DND-41 (cell line): ENCODE data around the gene ZNF106.

ENCODE experiments used
- ATAC-seq: fragments of 200-7000 bp; cut with Tn5 transposase; 3 replicates; pipeline ENCODE4 v1.9.1; 2021; ENCODE audit warnings: low read depth; ENCODE audit not compliant: insufficient read depth
- DNase-seq: peaks from one replicate; pipeline ENCODE4 v3.0.0-alpha.2; 2020
- H2AFZ ChIP-seq: 2 replicates; pipeline ENCODE4 v1.6.0; 2012; ENCODE audit warnings: low read depth, low read length
- H3K27ac ChIP-seq: 2 replicates; pipeline ENCODE4 v1.5.1; 2012; ENCODE audit warnings: low read length, inconsistent platforms
- H3K27me3 ChIP-seq: fragments of 200-600 bp; sonication (generic); 2 replicates; pipeline ENCODE4 v1.6.0; 2012; ENCODE audit warnings: low read length, mild to moderate bottlenecking, inconsistent platforms; ENCODE audit not compliant: insufficient read depth, poor library complexity
- H3K36me3 ChIP-seq: 2 replicates; pipeline ENCODE4 v1.5.1; 2012; ENCODE audit warnings: low read length, inconsistent platforms; ENCODE audit not compliant: insufficient read depth
- H3K4me1 ChIP-seq: 2 replicates; pipeline ENCODE4 v1.5.1; 2012; ENCODE audit warnings: mild to moderate bottlenecking, low read length; ENCODE audit not compliant: insufficient read depth
- H3K4me2 ChIP-seq: 2 replicates; pipeline ENCODE4 v1.6.0; 2012; ENCODE audit warnings: mild to moderate bottlenecking, moderate library complexity, low read length, inconsistent platforms; ENCODE audit not compliant: insufficient read depth
- H3K4me3 ChIP-seq, 2 experiments: fragments of 200-600 bp in 1 of 2; shearing (Covaris generic) in 1 of 2; 2 replicates each; pipeline ENCODE4 v1.5.1; 2012 to 2016; ENCODE audit warnings: inconsistent platforms in 2 of 2, low read length in 2 of 2, mild to moderate bottlenecking in 2 of 2, low read depth in 1 of 2, moderate library complexity in 1 of 2
- H3K79me2 ChIP-seq: 2 replicates; pipeline ENCODE4 v1.6.0; 2012; ENCODE audit warnings: low read length, inconsistent platforms; ENCODE audit not compliant: insufficient read depth
- H3K9ac ChIP-seq: 2 replicates; pipeline ENCODE4 v1.6.0; 2012; ENCODE audit warnings: low read depth, mild to moderate bottlenecking, inconsistent platforms, low read length, moderate library complexity
- H3K9me3 ChIP-seq: 2 replicates; pipeline ENCODE4 v1.5.1; 2012; ENCODE audit warnings: low read length, moderate library complexity, mild to moderate bottlenecking, inconsistent platforms; ENCODE audit not compliant: insufficient read depth, severe bottlenecking
- H4K20me1 ChIP-seq: 2 replicates; pipeline ENCODE4 v1.6.0; 2012; ENCODE audit warnings: low read length; ENCODE audit not compliant: insufficient read depth
- EZH2 ChIP-seq: IDR thresholded peaks from 3 replicates; pipeline ENCODE4 v1.6.1; 2012; ENCODE audit warnings: borderline replicate concordance, low read depth, mild to moderate bottlenecking, moderate library complexity, low read length, inconsistent platforms; ENCODE audit not compliant: severe bottlenecking
- TF ChIP-seq, protein P1 (sequence below): IDR thresholded peaks from 2 replicates; pipeline ENCODE4 v1.5.1; 2012; ENCODE audit warnings: borderline replicate concordance, low read length, moderate library complexity, mild to moderate bottlenecking; ENCODE audit not compliant: poor library complexity, severe bottlenecking; ENCODE audit errors: extremely low read depth

Gene ZNF106

GRCh38 chr15:42378011-42378410 is 112.9 kb downstream of the ZNF106 start:
- no peak overlapping the region for H3K4me3 ChIP-seq
- H3K79me2 ChIP-seq: no peaks in the 10 kb centered on the region
- no peak overlapping the region for H3K27ac ChIP-seq
- no peaks in the 10 kb centered on the region for H3K4me1 ChIP-seq
- no peak overlapping the region for H2AFZ ChIP-seq
- H3K9me3 ChIP-seq: no peaks in the 10 kb centered on the region
- no peak overlapping the region for H3K9ac ChIP-seq
- ATAC-seq: no peak
- H4K20me1 ChIP-seq: no peaks in the 10 kb centered on the region
- TF ChIP-seq, protein P1, sequence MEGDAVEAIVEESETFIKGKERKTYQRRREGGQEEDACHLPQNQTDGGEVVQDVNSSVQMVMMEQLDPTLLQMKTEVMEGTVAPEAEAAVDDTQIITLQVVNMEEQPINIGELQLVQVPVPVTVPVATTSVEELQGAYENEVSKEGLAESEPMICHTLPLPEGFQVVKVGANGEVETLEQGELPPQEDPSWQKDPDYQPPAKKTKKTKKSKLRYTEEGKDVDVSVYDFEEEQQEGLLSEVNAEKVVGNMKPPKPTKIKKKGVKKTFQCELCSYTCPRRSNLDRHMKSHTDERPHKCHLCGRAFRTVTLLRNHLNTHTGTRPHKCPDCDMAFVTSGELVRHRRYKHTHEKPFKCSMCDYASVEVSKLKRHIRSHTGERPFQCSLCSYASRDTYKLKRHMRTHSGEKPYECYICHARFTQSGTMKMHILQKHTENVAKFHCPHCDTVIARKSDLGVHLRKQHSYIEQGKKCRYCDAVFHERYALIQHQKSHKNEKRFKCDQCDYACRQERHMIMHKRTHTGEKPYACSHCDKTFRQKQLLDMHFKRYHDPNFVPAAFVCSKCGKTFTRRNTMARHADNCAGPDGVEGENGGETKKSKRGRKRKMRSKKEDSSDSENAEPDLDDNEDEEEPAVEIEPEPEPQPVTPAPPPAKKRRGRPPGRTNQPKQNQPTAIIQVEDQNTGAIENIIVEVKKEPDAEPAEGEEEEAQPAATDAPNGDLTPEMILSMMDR: no peak
- no peak for TF ChIP-seq EZH2
- no peak for DNase-seq
- no peak overlapping the region for H3K4me2 ChIP-seq
- H3K36me3 ChIP-seq: no peaks in the 10 kb centered on the region
- no peaks in the 10 kb centered on the region for H3K27me3 ChIP-seq

GRCh38 chr15:42375941-42376340 is 115.0 kb downstream of the ZNF106 start:
- ATAC-seq (no peak), DNase-seq (no peak)
- no peak overlapping the region for H3K4me3 ChIP-seq
- H3K9ac ChIP-seq: no peak overlapping the region
- H3K27me3 ChIP-seq: no peaks in the 10 kb centered on the region
- no peaks in the 10 kb centered on the region for H4K20me1 ChIP-seq
- no peaks in the 10 kb centered on the region for H3K36me3 ChIP-seq
- H3K9me3 ChIP-seq: no peaks in the 10 kb centered on the region
- H2AFZ ChIP-seq: no peak overlapping the region
- no peak overlapping the region for H3K27ac ChIP-seq
- TF ChIP-seq, protein P1: no peak
- no peak for TF ChIP-seq EZH2
- H3K4me2 ChIP-seq: no peak overlapping the region
- H3K79me2 ChIP-seq: no peaks in the 10 kb centered on the region
- H3K4me1 ChIP-seq: no peaks in the 10 kb centered on the region

- no peak overlapping the region for H3K27ac ChIP-seq
- H3K4me3 ChIP-seq: no peak overlapping the region
- H3K9ac ChIP-seq: no peak overlapping the region
- no peak overlapping the region for H2AFZ ChIP-seq
- no peaks in the 10 kb centered on the region for H3K27me3 ChIP-seq
- no peaks in the 10 kb centered on the region for H3K9me3 ChIP-seq
- no peaks in the 10 kb centered on the region for H3K79me2 ChIP-seq
- ATAC-seq: no peak
- H3K4me1 ChIP-seq: no peaks in the 10 kb centered on the region
- no peak overlapping the region for H3K4me2 ChIP-seq
- H4K20me1 ChIP-seq: no peaks in the 10 kb centered on the region
- no peaks in the 10 kb centered on the region for H3K36me3 ChIP-seq
- no peak for TF ChIP-seq EZH2
- TF ChIP-seq, protein P1: no peak
- no peak for DNase-seq
Measured at GRCh38 chr15:42375252-42375651, 115.7 kb downstream of the ZNF106 start.

GRCh38 chr15:42374810-42375209 is 116.1 kb downstream of the ZNF106 start:
- H3K9me3 ChIP-seq: no peaks in the 10 kb centered on the region
- H3K4me2 ChIP-seq: no peak overlapping the region
- H3K9ac ChIP-seq: no peak overlapping the region
- H3K36me3 ChIP-seq: no peaks in the 10 kb centered on the region
- no peak for ATAC-seq
- no peaks in the 10 kb centered on the region for H3K79me2 ChIP-seq
- no peak for DNase-seq
- TF ChIP-seq EZH2: no peak
- TF ChIP-seq, protein P1: no peak
- no peaks in the 10 kb centered on the region for H3K4me1 ChIP-seq
- no peak overlapping the region for H3K27ac ChIP-seq
- H4K20me1 ChIP-seq: no peaks in the 10 kb centered on the region
- H3K27me3 ChIP-seq: no peaks in the 10 kb centered on the region
- no peak overlapping the region for H2AFZ ChIP-seq
- H3K4me3 ChIP-seq: no peak overlapping the region
